Gastroesophageal sphincter (tissue), 4 donors: Measurements from ENCODE around the gene S100G. TPM values are rescaled to one million over a fixed set of nuclear protein-coding genes. Genes with fewer than 3 reads are reported as not detected.
"Not testable (repeated sequence)": the region's sequence is repeated elsewhere in the genome, so short reads cannot be mapped to it uniquely, and the experiment has no call there.

Experiments used
- ATAC-seq: fragments of 150-250 bp; one replicate; pipeline ENCODE4 v1.9.1; 2016; ENCODE audit warnings: mild to moderate bottlenecking, moderate library complexity
- H3K27ac ChIP-seq, 4 donors: fragments of 200-600 bp; sonication (generic) in 3 of 4; 1 replicate in 3 of 4; 2 replicates in 1 of 4; pipeline ENCODE4 v1.5.1; 2016 to 2019
- H3K27me3 ChIP-seq: fragments of 200-600 bp; sonication (generic); one replicate; pipeline ENCODE4 v1.5.1; 2019
- H3K36me3 ChIP-seq, 2 donors: fragments of 200-600 bp; sonication (generic); one replicate each; pipeline ENCODE4 v1.5.1; 2019; ENCODE audit warnings: control low read depth in 1 of 2
- H3K4me1 ChIP-seq, 3 donors: fragments of 200-600 bp; sonication (generic); 1 replicate in 2 of 3; 2 replicates in 1 of 3; pipeline ENCODE4 v1.5.1; 2016 to 2019; ENCODE audit warnings: control low read depth in 2 of 3
- H3K4me3 ChIP-seq, 2 donors: fragments of 200-600 bp; sonication (generic); one replicate each; pipeline ENCODE4 v1.5.1; 2019; ENCODE audit warnings: mild to moderate bottlenecking in 1 of 2, moderate library complexity in 1 of 2
- H3K9me3 ChIP-seq, 3 donors: fragments of 200-600 bp; sonication (generic); one replicate each; pipeline ENCODE4 v1.5.1; 2017 to 2019; ENCODE audit warnings: control low read depth in 2 of 3
- CTCF ChIP-seq, 4 experiments: fragments of 200-600 bp in 2 of 4; fragments of 450-650 bp in 2 of 4; sonication (generic) in 1 of 4; IDR thresholded peaks; one replicate each; pipeline ENCODE4 v1.5.1; 2017 to 2019; ENCODE audit warnings: antibody characterized with exemption in 4 of 4, mild to moderate bottlenecking in 2 of 4, moderate library complexity in 2 of 4
- EP300 ChIP-seq: sonication (generic); formaldehyde crosslinking; IDR thresholded peaks from one replicate; pipeline ENCODE4 v1.6.1; 2017; ENCODE audit warnings: antibody characterized with exemption, mild to moderate bottlenecking
- POLR2A ChIP-seq, 2 donors: fragments of 450-650 bp; IDR thresholded peaks; one replicate each; pipeline ENCODE4 v1.6.1; 2017; ENCODE audit warnings: antibody characterized with exemption in 2 of 2, mild to moderate bottlenecking in 2 of 2, moderate library complexity in 1 of 2
- POLR2AphosphoS5 ChIP-seq: sonication (generic); formaldehyde crosslinking; IDR thresholded peaks from one replicate; pipeline ENCODE4 v1.6.1; 2017; ENCODE audit warnings: antibody characterized with exemption
- WGBS, 2 donors: methylation state at CpG; one replicate each; pipeline ENCODE4 v1.1.5; 2018; ENCODE audit warnings: low coverage in 1 of 2; 5-methylcytosine and 5-hydroxymethylcytosine counted together
- total RNA-seq, 4 donors: library from RNA; depleted of rRNA; stranded (reverse); fragments of >200 nt; gene quantifications; one replicate each; pipeline ENCODE4 v1.1.0, GENCODE V29; 2016

The S100G gene
- not detected for total RNA-seq

GRCh38 chrX:16649858-16650257 lies at the start of gene S100G:
Gene S100G (plus strand): TSS chrX:16650158. CDS start chrX:16651007, 849 bp downstream.
- Histone ChIP-seq H3K36me3 (peaks cover 0 to 4% of the 10 kb centered on the region in 2 donors), H3K4me3 (no peak within 1 kb of the TSS), H3K9me3 (no peaks in the 10 kb centered on the region), H3K27ac (no peak within 1 kb of the TSS), H3K27me3 (no peaks in the 10 kb centered on the region), H3K4me1 (no peaks in the 10 kb centered on the region)
- no peak for ATAC-seq
- no peak for TF ChIP-seq POLR2AphosphoS5
- no peak for TF ChIP-seq EP300
- WGBS, 2 donors: 86 to 100% methylated on average over 2 to 4 of the region's 4 CpGs

GRCh38 chrX:16601885-16602284 lies 48.1 kb upstream of the S100G start:
- ATAC-seq: no peak

GRCh38 chrX:16603235-16603634 lies 46.7 kb upstream of the S100G start:
- not testable (repeated sequence) for H3K9me3 ChIP-seq, H3K4me1 ChIP-seq, ATAC-seq, H3K27ac ChIP-seq, H3K27me3 ChIP-seq, H3K36me3 ChIP-seq, H3K4me3 ChIP-seq
- WGBS, 2 donors: 78 to 94% methylated on average over 1 to 6 of the region's 6 CpGs

More at GRCh38 chrX:16601885-16602284, 48.1 kb upstream of the S100G start:
- Histone ChIP-seq H3K9me3 (no peaks in the 10 kb centered on the region), H3K36me3 (peaks cover 0 to 1% of the 10 kb centered on the region in 2 donors), H3K27ac (no peak overlapping the region), H3K4me1 (no peaks in the 10 kb centered on the region), H3K27me3 (no peaks in the 10 kb centered on the region), H3K4me3 (no peak overlapping the region)
- 54 to 71% methylated on average over 2 to 4 of the region's 4 CpGs for WGBS, 2 donors
- TF ChIP-seq EP300: no peak
- TF ChIP-seq POLR2A (IDR thresholded peaks at IDR 0.05): no peak
- TF ChIP-seq POLR2AphosphoS5: peak; percentile 30
- no peak for TF ChIP-seq CTCF (IDR thresholded peaks at IDR 0.05)

- WGBS, 2 donors: 72 to 74% methylated on average over 4 of the region's 4 CpGs
- no peak overlapping the region for H3K27ac ChIP-seq
- ATAC-seq: no peak
These were observed 46.1 kb upstream of the S100G start for GRCh38 chrX:16603822-16604221.

GRCh38 chrX:16604337-16604736 lies 45.6 kb upstream of the S100G start:
- H3K27me3 ChIP-seq: no peaks in the 10 kb centered on the region
- no peak for ATAC-seq
- no peak overlapping the region for H3K4me3 ChIP-seq
- no peak overlapping the region for H3K27ac ChIP-seq
- H3K36me3 ChIP-seq: peaks cover 0 to 10% of the 10 kb centered on the region in 2 donors
- H3K4me1 ChIP-seq: no peaks in the 10 kb centered on the region
- 58% methylated on average over 2 of the region's 2 CpGs; no CpG with 5 or more reads in 1 of the 2 donors for WGBS, 2 donors
- TF ChIP-seq POLR2A (IDR thresholded peaks at IDR 0.05) (no peak), CTCF (IDR thresholded peaks at IDR 0.05) (no peak), EP300 (no peak), POLR2AphosphoS5 (no peak)
- no peaks in the 10 kb centered on the region for H3K9me3 ChIP-seq

More at GRCh38 chrX:16603822-16604221, 46.1 kb upstream of the S100G start:
- Histone ChIP-seq H3K36me3 (peaks cover 0 to 7% of the 10 kb centered on the region in 2 donors), H3K4me3 (no peak overlapping the region), H3K4me1 (no peaks in the 10 kb centered on the region), H3K27me3 (no peaks in the 10 kb centered on the region), H3K9me3 (no peaks in the 10 kb centered on the region)
- no peak for TF ChIP-seq EP300
- TF ChIP-seq POLR2AphosphoS5: no peak
- TF ChIP-seq POLR2A (IDR thresholded peaks at IDR 0.05): no peak
- TF ChIP-seq CTCF (IDR thresholded peaks at IDR 0.05): no peak

DNA sequence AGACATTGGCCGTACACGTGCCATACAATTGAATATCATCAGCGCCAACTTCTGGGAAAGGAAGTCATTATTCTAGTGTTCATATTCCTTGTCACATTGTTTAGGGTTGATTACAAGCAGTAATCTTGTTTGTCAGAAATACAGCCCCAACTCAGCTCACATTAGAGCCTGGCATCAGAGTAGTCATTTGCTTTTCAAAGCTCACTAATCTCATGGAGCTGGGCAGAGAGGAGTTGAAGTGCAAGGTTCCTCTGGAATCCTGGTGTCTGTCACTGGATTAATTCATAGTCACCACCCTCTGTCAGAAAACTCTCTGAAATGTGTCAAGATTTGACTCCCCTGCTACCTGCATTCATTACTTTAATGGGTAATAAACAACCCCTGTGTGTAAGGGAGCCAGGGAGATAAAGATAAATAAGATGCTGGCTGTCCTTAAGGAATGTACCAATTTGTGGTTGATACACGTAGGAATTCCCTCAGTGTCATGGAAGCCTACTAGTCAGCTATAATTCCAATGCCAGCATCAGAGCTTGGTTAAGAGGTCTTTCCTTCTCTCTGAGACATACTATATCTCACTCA lies 43.7 kb upstream of the S100G start:
- WGBS, 2 donors: 67 to 74% methylated on average over 4 of the region's 4 CpGs
- Histone ChIP-seq H3K9me3 (no peaks in the 10 kb centered on the region), H3K27ac (no peak overlapping the region), H3K4me1 (no peaks in the 10 kb centered on the region), H3K4me3 (no peak overlapping the region), H3K36me3 (peaks cover 0 to 20% of the 10 kb centered on the region in 2 donors), H3K27me3 (no peaks in the 10 kb centered on the region)
- no peak for ATAC-seq
- TF ChIP-seq POLR2AphosphoS5: no peak
- TF ChIP-seq CTCF (IDR thresholded peaks at IDR 0.05): no peak
- TF ChIP-seq POLR2A (IDR thresholded peaks at IDR 0.05): no peak
- no peak for TF ChIP-seq EP300
